AG08395 (cell line): Measurements from ENCODE around the gene TNK1.

ENCODE experiments used
- DNase-seq: peaks from one replicate; pipeline ENCODE4 v3.0.0; 2012; ENCODE audit warnings: mixed read lengths, low spot score

The TNK1 gene

DNA sequence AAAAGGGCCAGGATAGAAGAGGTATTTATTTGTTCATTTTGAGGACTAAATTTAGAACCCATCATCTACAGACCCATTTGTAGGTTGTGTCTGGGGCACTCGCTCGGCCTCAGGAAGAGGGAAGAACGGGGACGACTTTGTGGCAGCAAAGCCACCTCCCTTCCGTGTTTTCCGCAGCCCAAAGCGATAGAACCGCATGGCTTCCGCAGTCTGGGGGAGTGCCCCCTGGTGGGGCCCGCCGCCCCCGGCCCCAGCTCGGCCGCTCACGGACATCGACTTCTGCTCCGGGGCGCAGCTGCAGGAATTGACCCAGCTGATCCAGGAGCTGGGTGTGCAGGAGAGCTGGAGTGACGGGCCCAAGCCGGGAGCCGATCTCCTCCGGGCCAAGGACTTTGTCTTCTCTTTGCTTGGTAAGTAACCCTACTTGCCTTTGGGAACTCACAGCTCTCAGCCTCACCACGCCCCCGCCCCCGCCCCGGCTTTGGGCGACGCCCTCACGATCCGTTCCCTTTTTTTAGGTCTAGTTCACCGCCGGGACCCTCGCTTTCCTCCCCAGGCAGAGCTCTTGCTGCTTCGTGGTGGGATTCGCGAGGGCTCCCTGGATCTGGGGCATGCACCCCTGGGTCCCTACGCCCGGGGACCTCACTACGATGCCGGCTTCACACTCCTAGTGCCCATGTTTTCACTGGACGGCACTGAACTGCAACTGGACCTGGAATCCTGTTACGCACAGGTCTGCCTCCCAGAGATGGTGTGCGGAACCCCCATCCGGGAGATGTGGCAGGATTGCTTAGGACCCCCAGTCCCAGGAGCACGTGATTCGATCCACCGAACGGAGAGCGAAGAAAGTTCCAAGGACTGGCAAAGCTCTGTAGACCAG, 55.0 kb downstream of the TNK1 start:
- no peak for DNase-seq

GRCh38 chr17:7436556-7437368, 55.9 kb downstream of the TNK1 start:
- DNase-seq = peak; percentile 81

DNA sequence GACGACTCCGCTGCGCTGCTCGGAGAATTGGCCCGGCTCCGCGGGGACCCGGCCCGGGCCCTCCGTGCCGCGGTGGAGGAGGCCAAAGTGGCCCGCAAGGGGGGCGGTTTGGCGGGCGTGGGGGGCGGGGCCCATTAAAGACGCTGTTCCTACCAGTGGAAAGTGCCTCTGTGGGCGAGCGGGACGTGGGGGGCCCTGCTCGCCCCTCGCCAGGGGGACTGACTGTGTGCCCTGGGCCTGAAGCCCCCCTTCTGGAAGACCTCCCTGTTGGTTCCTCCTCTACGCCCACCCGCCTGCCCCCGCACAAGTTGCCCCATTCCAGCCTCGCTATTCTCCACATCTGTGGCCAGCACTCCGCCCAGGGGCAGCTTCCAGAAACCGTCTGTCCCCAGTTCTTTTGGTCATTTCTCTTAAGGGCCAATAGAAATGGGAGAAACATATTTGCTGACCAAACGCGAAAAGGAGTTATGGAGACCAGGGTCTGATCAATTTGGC, 56.5 kb downstream of the TNK1 start:
- no peak for DNase-seq

- no peak for DNase-seq
Measured at GRCh38 chr17:7437950-7438614, 57.2 kb downstream of the TNK1 start.

- DNase-seq = no peak
Measured at GRCh38 chr17:7438656-7439460, 58.0 kb downstream of the TNK1 start.
